HEK293 (cell line): ENCODE measurements around the gene MALT1.

Experiments used
- CTCF ChIA-PET: fragments of 350-600 bp; formaldehyde crosslinking; extraction: SDS; loops from one replicate; lab custom pipeline; 2021; ENCODE audit warnings: antibody characterized with exemption; lab: Yijun Ruan, JAX
- POLR2A ChIA-PET: fragments of 300-600 bp; formaldehyde crosslinking; extraction: SDS; loops from one replicate; lab custom pipeline; 2020; ENCODE audit warnings: antibody characterized with exemption, inconsistent platforms; lab: Yijun Ruan, JAX
- H3K27ac ChIP-seq: fragments of 200-500 bp; sonication (Bioruptor generic); 2 replicates; pipeline ENCODE4 v1.5.1; 2014; ENCODE audit warnings: low read depth, low read length, control low read depth, inconsistent platforms; ENCODE audit errors: extremely low read depth
- H3K36me3 ChIP-seq, 2 experiments: fragments of 200-500 bp in 1 of 2; sonication (Bioruptor generic) in 1 of 2; 1 replicate in 1 of 2; 2 replicates in 1 of 2; pipeline ENCODE4 v1.5.1; 2014 to 2017; ENCODE audit warnings: inconsistent platforms in 2 of 2, low read length in 2 of 2; ENCODE audit not compliant: control insufficient read depth in 2 of 2, insufficient read depth in 1 of 2
- H3K4me1 ChIP-seq: fragments of 200-500 bp; sonication (Bioruptor generic); 2 replicates; pipeline ENCODE4 v1.5.1; 2014; ENCODE audit warnings: mild to moderate bottlenecking, low read length, inconsistent platforms; ENCODE audit not compliant: control insufficient read depth, insufficient read depth
- H3K4me3 ChIP-seq: 2 replicates; pipeline ENCODE4 v1.5.1; 2011; ENCODE audit warnings: low read depth, mild to moderate bottlenecking, control low read depth, low read length, moderate library complexity
- H3K9me3 ChIP-seq: fragments of 200-500 bp; sonication (Bioruptor generic); 2 replicates; pipeline ENCODE4 v1.5.1; 2014; ENCODE audit warnings: low read depth, low read length, inconsistent platforms; ENCODE audit not compliant: control insufficient read depth, insufficient read depth
- BCL11A ChIP-seq: fragments of 450-650 bp; formaldehyde crosslinking; IDR thresholded peaks from 2 replicates; pipeline ENCODE4 v1.5.1; 2016; ENCODE audit warnings: low read depth, missing biosample characterization, missing genetic modification characterization
- GLIS2 ChIP-seq: fragments of 450-650 bp; formaldehyde crosslinking; IDR thresholded peaks from 2 replicates; pipeline ENCODE4 v1.5.1; 2016; ENCODE audit warnings: missing biosample characterization, missing genetic modification characterization
- HOXC10 ChIP-seq: sonication (generic); formaldehyde crosslinking; IDR thresholded peaks from 2 replicates; pipeline ENCODE4 v1.8.1; 2023; ENCODE audit warnings: mild to moderate bottlenecking, missing genetic modification reagents
- IKZF3 ChIP-seq: fragments of 450-650 bp; IDR thresholded peaks from 2 replicates; pipeline ENCODE4 v1.5.0; 2018; ENCODE audit warnings: missing biosample characterization, mild to moderate bottlenecking, missing genetic modification characterization, moderate library complexity
- REPIN1 ChIP-seq: fragments of 450-650 bp; formaldehyde crosslinking; IDR thresholded peaks from 2 replicates; pipeline ENCODE4 v1.5.1; 2017; ENCODE audit warnings: missing biosample characterization, missing genetic modification characterization, low read depth
- ZBTB21 ChIP-seq: fragments of 450-650 bp; formaldehyde crosslinking; IDR thresholded peaks from 2 replicates; pipeline ENCODE4 v1.5.1; 2017; ENCODE audit warnings: missing biosample characterization, missing genetic modification characterization
- ZNF2 ChIP-seq: fragments of 450-650 bp; formaldehyde crosslinking; IDR thresholded peaks from 2 replicates; pipeline ENCODE4 v1.5.1; 2016; ENCODE audit warnings: missing biosample characterization, missing genetic modification characterization
- ZNF266 ChIP-seq: fragments of 450-650 bp; formaldehyde crosslinking; IDR thresholded peaks from 2 replicates; pipeline ENCODE4 v1.5.1; 2016; ENCODE audit warnings: missing biosample characterization, missing genetic modification characterization, low read depth
- ZNF274 ChIP-seq, 2 experiments: fragments of 200-500 bp in 1 of 2; fragments of 450-650 bp in 1 of 2; sonication (Bioruptor generic) in 1 of 2; formaldehyde crosslinking in 1 of 2; IDR thresholded peaks; 2 replicates each; pipeline versions ENCODE4 v1.5.1 to v1.6.1; 2014 to 2016; ENCODE audit warnings: borderline replicate concordance in 1 of 2, inconsistent platforms in 1 of 2, low read length in 1 of 2, missing biosample characterization in 1 of 2, missing genetic modification characterization in 1 of 2
- ZNF404 ChIP-seq: fragments of 450-650 bp; formaldehyde crosslinking; IDR thresholded peaks from 2 replicates; pipeline ENCODE4 v1.5.1; 2017; ENCODE audit warnings: missing biosample characterization, missing genetic modification characterization
- ZNF514 ChIP-seq: fragments of 450-650 bp; formaldehyde crosslinking; IDR thresholded peaks from 2 replicates; pipeline ENCODE4 v1.5.1; 2016; ENCODE audit warnings: missing biosample characterization, missing genetic modification characterization
- ZNF530 ChIP-seq: fragments of 450-650 bp; formaldehyde crosslinking; IDR thresholded peaks from 2 replicates; pipeline ENCODE4 v1.5.1; 2016; ENCODE audit warnings: low read depth, missing biosample characterization, missing genetic modification characterization
- ZNF768 ChIP-seq: fragments of 450-650 bp; formaldehyde crosslinking; IDR thresholded peaks from 2 replicates; pipeline ENCODE4 v1.5.1; 2018; ENCODE audit warnings: missing biosample characterization, mild to moderate bottlenecking, missing genetic modification characterization
- TF ChIP-seq, protein P1 (sequence below): fragments of 450-650 bp; formaldehyde crosslinking; IDR thresholded peaks from 2 replicates; pipeline ENCODE4 v1.5.1; 2017; ENCODE audit warnings: missing biosample characterization, mild to moderate bottlenecking, missing genetic modification characterization, moderate library complexity
- TF ChIP-seq, protein P2 (sequence below): IDR thresholded peaks from 2 replicates; pipeline ENCODE4 v1.6.1; 2011; ENCODE audit warnings: mild to moderate bottlenecking, low read depth, low read length, borderline replicate concordance
- TF ChIP-seq, protein P3 (sequence below): fragments of 450-650 bp; formaldehyde crosslinking; IDR thresholded peaks from 2 replicates; pipeline ENCODE4; 2016; ENCODE audit warnings: missing biosample characterization, missing genetic modification characterization
- TF ChIP-seq, protein P4 (sequence below): fragments of 450-650 bp; formaldehyde crosslinking; IDR thresholded peaks from 2 replicates; pipeline ENCODE4 v1.5.1; 2016; ENCODE audit warnings: missing biosample characterization, missing genetic modification characterization

The MALT1 gene

DNA sequence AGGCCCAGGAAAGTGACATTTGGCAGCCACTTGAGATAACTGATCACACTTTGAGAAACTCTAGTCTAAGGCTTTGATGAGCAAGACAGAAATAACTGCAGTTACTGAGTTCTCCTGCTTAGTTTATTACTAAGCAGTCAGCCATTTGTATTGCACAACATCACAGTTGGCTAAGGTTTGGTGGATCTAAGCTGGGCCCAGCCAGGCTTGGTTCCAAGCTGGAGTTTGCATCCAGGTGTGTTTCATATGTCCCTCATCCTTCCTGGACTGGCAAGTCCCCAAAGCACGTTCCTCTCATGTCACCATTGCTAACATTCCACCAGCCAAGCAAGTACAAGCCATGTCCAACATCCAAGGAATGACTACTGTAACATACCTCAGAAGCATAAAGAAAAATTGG, 122.1 kb downstream of the MALT1 start (continued):
- TF ChIP-seq, protein P1, sequence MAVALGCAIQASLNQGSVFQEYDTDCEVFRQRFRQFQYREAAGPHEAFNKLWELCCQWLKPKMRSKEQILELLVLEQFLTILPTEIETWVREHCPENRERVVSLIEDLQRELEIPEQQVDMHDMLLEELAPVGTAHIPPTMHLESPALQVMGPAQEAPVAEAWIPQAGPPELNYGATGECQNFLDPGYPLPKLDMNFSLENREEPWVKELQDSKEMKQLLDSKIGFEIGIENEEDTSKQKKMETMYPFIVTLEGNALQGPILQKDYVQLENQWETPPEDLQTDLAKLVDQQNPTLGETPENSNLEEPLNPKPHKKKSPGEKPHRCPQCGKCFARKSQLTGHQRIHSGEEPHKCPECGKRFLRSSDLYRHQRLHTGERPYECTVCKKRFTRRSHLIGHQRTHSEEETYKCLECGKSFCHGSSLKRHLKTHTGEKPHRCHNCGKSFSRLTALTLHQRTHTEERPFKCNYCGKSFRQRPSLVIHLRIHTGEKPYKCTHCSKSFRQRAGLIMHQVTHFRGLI (tag by site-specific recombination), result no peak
- TF ChIP-seq ZNF404 (tag by site-specific recombination) (no peak), BCL11A (tag by site-specific recombination) (no peak), HOXC10 (CRISPR knock-in tag) (no peak)

DNA sequence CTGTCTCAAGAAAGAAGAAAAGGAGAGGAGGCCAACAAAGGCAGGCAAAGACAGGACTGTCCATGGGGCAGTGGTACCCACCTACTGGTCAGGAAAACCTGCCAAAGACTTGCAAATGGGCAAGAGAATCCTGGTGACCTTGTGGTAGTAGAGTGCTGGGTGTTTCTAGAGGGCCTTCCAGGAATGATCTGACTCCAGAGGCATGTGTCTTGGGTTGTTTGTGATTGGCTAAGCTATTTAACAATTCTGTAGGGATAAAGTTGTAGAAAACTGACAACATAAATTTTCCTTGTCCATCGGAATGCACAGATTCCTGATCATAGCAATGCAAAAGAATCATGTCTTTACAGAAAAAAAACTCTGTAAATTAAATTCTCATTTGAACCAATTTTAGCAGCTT, 125.0 kb downstream of the MALT1 start:
- ChIA-PET CTCF (no interaction called here), POLR2A (interaction anchor here (0.7 kb wide), 1 partner anchor 159 kb away, joined by 3 read pairs; no protein-coding TSS in a partner anchor)
- Histone ChIP-seq H3K9me3 (no peaks in the 10 kb centered on the region), H3K36me3 (no peaks in the 10 kb centered on the region), H3K27ac (no peak overlapping the region)
- no peak for TF ChIP-seq REPIN1 (tag by site-specific recombination)
- TF ChIP-seq ZNF768 (tag by site-specific recombination), result no peak
- TF ChIP-seq GLIS2, result no peak
- TF ChIP-seq ZNF514 (tag by site-specific recombination), result no peak
- TF ChIP-seq ZNF2, result no peak
- TF ChIP-seq ZBTB21 (tag by site-specific recombination), result no peak
- TF ChIP-seq, protein P2, sequence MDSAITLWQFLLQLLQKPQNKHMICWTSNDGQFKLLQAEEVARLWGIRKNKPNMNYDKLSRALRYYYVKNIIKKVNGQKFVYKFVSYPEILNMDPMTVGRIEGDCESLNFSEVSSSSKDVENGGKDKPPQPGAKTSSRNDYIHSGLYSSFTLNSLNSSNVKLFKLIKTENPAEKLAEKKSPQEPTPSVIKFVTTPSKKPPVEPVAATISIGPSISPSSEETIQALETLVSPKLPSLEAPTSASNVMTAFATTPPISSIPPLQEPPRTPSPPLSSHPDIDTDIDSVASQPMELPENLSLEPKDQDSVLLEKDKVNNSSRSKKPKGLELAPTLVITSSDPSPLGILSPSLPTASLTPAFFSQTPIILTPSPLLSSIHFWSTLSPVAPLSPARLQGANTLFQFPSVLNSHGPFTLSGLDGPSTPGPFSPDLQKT, result no peak
- TF ChIP-seq, protein P3, sequence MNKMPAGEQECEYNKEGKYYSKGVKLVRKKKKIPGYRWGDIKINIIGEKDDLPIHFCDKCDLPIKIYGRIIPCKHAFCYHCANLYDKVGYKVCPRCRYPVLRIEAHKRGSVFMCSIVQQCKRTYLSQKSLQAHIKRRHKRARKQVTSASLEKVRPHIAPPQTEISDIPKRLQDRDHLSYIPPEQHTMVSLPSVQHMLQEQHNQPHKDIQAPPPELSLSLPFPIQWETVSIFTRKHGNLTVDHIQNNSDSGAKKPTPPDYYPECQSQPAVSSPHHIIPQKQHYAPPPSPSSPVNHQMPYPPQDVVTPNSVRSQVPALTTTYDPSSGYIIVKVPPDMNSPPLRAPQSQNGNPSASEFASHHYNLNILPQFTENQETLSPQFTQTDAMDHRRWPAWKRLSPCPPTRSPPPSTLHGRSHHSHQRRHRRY (tag by site-specific recombination), result no peak
- TF ChIP-seq, all 188 proteins: peak for 0
- Histone ChIP-seq H3K4me3 (no peak overlapping the region), H3K4me1 (peaks cover 11% of the 10 kb centered on the region)

DNA sequence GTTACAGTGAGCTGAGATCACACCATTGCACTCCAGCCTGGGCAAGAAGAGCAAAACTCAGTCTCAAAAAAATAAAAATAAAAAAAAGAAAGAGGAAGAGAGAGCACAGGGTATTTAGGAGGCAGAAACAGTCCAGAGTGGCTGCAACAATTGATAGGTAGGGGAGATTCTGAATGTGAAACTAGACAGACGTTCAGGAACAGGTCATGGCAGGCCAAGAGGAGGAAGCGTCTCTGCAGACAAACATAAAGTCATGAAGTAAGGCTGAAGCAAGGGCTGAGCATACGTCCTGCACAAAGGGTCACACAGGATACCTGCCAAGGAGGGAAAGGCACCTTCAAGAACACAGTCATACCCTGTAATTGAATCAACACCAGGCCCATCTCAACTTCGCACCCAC, 129.3 kb downstream of the MALT1 start:
- Histone ChIP-seq H3K4me1 (peaks cover 7% of the 10 kb centered on the region), H3K4me3 (no peak overlapping the region), H3K36me3 (no peaks in the 10 kb centered on the region), H3K27ac (no peak overlapping the region), H3K9me3 (no peaks in the 10 kb centered on the region)
- POLR2A ChIA-PET, result no interaction called here
- no peak for TF ChIP-seq ZNF530 (tag by site-specific recombination)
- CTCF ChIA-PET, result interaction anchor here (1.0 to 1.1 kb wide), 2 partner anchors 84 to 256 kb away, joined by 3 to 4 read pairs; no protein-coding TSS in a partner anchor

DNA sequence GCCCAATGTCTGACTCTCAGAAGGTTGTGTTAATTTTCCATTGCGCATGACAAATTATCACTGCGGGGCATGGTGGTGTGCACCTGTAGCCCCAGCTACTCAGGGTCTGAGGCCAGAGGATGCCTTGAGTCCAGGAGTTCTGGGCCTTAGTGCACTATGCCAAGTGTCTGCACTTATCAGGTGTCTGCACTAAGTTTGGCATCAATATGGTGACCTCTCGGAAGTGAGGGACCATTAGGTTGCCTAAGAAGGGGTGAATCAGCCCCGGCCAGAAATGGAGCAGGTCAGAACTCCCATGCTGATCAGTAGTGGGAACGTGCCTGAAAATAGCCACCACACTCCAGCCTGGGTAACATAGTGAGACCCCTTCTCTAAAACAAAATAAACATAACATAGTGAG, 131.7 kb downstream of the MALT1 start:
- Histone ChIP-seq H3K9me3 (no peaks in the 10 kb centered on the region), H3K4me1 (peaks cover 13% of the 10 kb centered on the region), H3K4me3 (no peak overlapping the region), H3K27ac (no peak overlapping the region), H3K36me3 (no peaks in the 10 kb centered on the region)
- TF ChIP-seq ZNF274 (IDR thresholded peaks at IDR 0.05; ENCODE audit: low read length) (no peak), ZNF274 (tag by site-specific recombination; IDR thresholded peaks at IDR 0.05; ENCODE audit: borderline replicate concordance) (no peak), ZNF266 (tag by site-specific recombination) (no peak), IKZF3 (no peak)
- TF ChIP-seq, protein P4, sequence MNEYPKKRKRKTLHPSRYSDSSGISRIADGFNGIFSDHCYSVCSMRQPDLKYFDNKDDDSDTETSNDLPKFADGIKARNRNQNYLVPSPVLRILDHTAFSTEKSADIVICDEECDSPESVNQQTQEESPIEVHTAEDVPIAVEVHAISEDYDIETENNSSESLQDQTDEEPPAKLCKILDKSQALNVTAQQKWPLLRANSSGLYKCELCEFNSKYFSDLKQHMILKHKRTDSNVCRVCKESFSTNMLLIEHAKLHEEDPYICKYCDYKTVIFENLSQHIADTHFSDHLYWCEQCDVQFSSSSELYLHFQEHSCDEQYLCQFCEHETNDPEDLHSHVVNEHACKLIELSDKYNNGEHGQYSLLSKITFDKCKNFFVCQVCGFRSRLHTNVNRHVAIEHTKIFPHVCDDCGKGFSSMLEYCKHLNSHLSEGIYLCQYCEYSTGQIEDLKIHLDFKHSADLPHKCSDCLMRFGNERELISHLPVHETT, result no peak
- CTCF ChIA-PET, result interaction anchor here (0.6 kb wide), 1 partner anchor 52 kb away, joined by 6 read pairs; no protein-coding TSS in a partner anchor
- POLR2A ChIA-PET, result no interaction called here
